IMR-90 (cell line): ENCODE results near the gene UXS1.

Experiments
- BHLHE40 ChIP-seq: fragments of 150-350 bp; IDR thresholded peaks from 2 replicates; pipeline ENCODE4 v1.6.1; 2016; ENCODE audit warnings: mild to moderate bottlenecking, low read depth, low read length
- CTCF ChIP-seq: conservative IDR thresholded peaks from 2 replicates; pipeline ENCODE4 v1.5.1; 2012; ENCODE audit warnings: mild to moderate bottlenecking, low read depth, low read length, improper control_type of control experiment
- ELK1 ChIP-seq: fragments of 150-350 bp; IDR thresholded peaks from 2 replicates; pipeline ENCODE4 v1.6.1; 2016; ENCODE audit warnings: low read depth, mild to moderate bottlenecking, low read length, moderate library complexity, borderline replicate concordance
- MAFK ChIP-seq: IDR thresholded peaks from 2 replicates; pipeline ENCODE4 v1.6.1; 2012; ENCODE audit warnings: low read depth, low read length, improper control_type of control experiment
- MAZ ChIP-seq: IDR thresholded peaks from 2 replicates; pipeline ENCODE4 v1.6.1; 2012; ENCODE audit warnings: low read depth, mild to moderate bottlenecking, low read length, improper control_type of control experiment, moderate library complexity, borderline replicate concordance
- RAD21 ChIP-seq: IDR thresholded peaks from 2 replicates; pipeline ENCODE4 v1.6.1; 2012; ENCODE audit warnings: low read length, improper control_type of control experiment
- SMC3 ChIP-seq: fragments of 150-350 bp; IDR thresholded peaks from 2 replicates; pipeline ENCODE4 v1.6.1; 2016; ENCODE audit warnings: low read depth, mild to moderate bottlenecking, antibody characterized with exemption, low read length, moderate library complexity
- USF2 ChIP-seq: fragments of 150-350 bp; IDR thresholded peaks from 2 replicates; pipeline ENCODE4 v1.6.1; 2017; ENCODE audit warnings: mild to moderate bottlenecking, antibody characterized with exemption, low read length, low read depth

- TF ChIP-seq CTCF: peak; percentile 94
- no peak for TF ChIP-seq BHLHE40
- peak; percentile 97 for TF ChIP-seq RAD21
- no peak for TF ChIP-seq ELK1
- no peak for TF ChIP-seq MAFK
- no peak for TF ChIP-seq USF2
- TF ChIP-seq MAZ: no peak
- TF ChIP-seq SMC3: peak; percentile 90
These were observed 89.6 kb downstream of the UXS1 start for GRCh38 chr2:106104332-106105062.
